Lower leg skin (tissue), 3 donors: Measurements from ENCODE around the gene YPEL5.

Experiments
- POLR2A ChIP-seq, 2 donors: fragments of 450-650 bp; IDR thresholded peaks; one replicate each; pipeline ENCODE4 v1.6.1; 2016 to 2017; ENCODE audit warnings: antibody characterized with exemption in 2 of 2, mild to moderate bottlenecking in 1 of 2, moderate library complexity in 1 of 2
- TF ChIP-seq, protein P1 (sequence below), 3 donors: fragments of 450-650 bp; IDR thresholded peaks; one replicate each; pipeline ENCODE4 v1.5.1; 2016; ENCODE audit warnings: antibody characterized with exemption in 3 of 3, mild to moderate bottlenecking in 3 of 3, moderate library complexity in 2 of 3

DNA sequence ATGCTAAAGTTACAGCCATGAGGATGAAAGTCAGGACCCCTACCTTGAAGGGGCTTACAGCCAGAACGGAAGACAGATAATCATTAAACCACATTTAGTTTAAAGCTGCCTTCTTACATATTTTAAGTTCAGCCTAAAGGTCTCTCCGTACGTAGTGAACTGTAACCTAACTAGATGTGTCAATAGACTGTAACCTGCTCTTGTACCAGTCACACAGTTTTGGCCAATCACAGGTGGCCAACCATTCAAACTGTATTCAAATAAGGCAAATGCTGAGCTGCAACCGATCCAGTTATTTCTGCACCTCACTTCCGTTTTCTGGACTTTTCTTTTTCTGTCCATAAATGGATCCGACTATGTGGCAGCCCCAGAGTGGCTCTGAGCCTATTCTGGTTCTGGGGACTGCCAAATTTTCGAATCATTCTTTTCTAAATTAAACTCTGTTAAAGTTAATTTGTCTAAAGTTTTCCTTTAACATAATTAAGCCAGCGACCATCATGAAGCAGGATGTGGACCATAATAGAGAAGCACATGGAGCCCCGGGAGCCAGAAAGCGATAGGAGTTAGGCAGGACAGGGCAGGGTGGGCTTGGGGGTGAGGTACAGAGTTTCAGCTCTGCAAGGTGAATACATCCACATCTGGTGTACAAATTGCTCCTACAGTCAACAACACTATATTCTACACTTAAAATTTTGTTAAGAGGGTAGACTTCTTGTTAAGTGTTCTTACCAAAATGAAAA, 48.4 kb upstream of the YPEL5 start:
- TF ChIP-seq, protein P1, sequence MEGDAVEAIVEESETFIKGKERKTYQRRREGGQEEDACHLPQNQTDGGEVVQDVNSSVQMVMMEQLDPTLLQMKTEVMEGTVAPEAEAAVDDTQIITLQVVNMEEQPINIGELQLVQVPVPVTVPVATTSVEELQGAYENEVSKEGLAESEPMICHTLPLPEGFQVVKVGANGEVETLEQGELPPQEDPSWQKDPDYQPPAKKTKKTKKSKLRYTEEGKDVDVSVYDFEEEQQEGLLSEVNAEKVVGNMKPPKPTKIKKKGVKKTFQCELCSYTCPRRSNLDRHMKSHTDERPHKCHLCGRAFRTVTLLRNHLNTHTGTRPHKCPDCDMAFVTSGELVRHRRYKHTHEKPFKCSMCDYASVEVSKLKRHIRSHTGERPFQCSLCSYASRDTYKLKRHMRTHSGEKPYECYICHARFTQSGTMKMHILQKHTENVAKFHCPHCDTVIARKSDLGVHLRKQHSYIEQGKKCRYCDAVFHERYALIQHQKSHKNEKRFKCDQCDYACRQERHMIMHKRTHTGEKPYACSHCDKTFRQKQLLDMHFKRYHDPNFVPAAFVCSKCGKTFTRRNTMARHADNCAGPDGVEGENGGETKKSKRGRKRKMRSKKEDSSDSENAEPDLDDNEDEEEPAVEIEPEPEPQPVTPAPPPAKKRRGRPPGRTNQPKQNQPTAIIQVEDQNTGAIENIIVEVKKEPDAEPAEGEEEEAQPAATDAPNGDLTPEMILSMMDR (IDR thresholded peaks at IDR 0.05) = no peak
- no peak for TF ChIP-seq POLR2A (IDR thresholded peaks at IDR 0.05)
